ENCODE measurements around the gene H3-3A. TPM values are rescaled to one million over a fixed set of nuclear protein-coding genes. Genes with fewer than 3 reads are reported as not detected.

H3-3A gene
- total RNA-seq, 4 donors from 2014 or later, result 319 to 384 (median 350) TPM

GRCh38 chr1:226117330-226117729 is 54.8 kb downstream of the H3-3A start:
- no peaks in the 10 kb centered on the region for H3K36me3 ChIP-seq
- no peak overlapping the region for H3K27ac ChIP-seq (replicated peaks in 1 of 4)
- intact Hi-C loops (cut with DNase I), result no loop called here
- no peak for DNase-seq (ENCODE audit: extremely low spot score)
- peaks cover 0 to 16% (median 10%) of the 10 kb centered on the region in 4 donors for H3K4me1 ChIP-seq
- no peaks in the 10 kb centered on the region for H3K27me3 ChIP-seq
- TF ChIP-seq POLR2A (IDR thresholded peaks at IDR 0.05; ENCODE audit: low read depth) (no peak), POLR2AphosphoS5 (IDR thresholded peaks at IDR 0.05) (no peak), EP300 (IDR thresholded peaks at IDR 0.05) (no peak), CTCF (IDR thresholded peaks at IDR 0.05) (no peak)
- 84% methylated on average over 6 of the region's 6 CpGs for WGBS
- H3K9me3 ChIP-seq, result no peaks in the 10 kb centered on the region
- H3K4me3 ChIP-seq, result no peak overlapping the region

DNA sequence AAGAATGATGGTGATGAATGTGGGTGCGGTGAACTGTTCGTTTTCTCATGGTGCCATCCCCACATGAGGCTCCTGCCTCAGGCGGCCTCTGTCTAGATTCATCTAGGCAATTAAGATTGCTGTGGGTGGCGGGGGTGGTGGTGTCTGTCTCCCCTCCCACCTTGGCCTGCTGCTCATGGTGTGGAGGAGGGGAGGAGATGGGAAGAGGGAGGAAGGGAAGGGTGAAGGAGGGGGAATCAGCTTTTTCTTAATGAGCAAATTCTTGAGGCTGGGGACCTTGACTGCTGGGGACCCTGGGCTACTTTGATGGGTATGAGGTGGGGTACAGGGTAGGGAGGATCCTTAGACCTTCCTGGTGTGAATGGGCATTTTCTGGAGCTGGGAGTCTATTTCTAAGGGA is 55.8 kb downstream of the H3-3A start:
- no peaks in the 10 kb centered on the region for H3K27me3 ChIP-seq
- 94% methylated on average over 4 of the region's 4 CpGs for WGBS
- no peaks in the 10 kb centered on the region for H3K9me3 ChIP-seq
- DNase-seq (ENCODE audit: extremely low spot score), result no peak
- no peak overlapping the region for H3K4me3 ChIP-seq
- no peak overlapping the region for H3K27ac ChIP-seq (replicated peaks in 1 of 4)
- no peak for TF ChIP-seq EP300 (IDR thresholded peaks at IDR 0.05)
- TF ChIP-seq CTCF (IDR thresholded peaks at IDR 0.05), result no peak
- no peak for TF ChIP-seq POLR2A (IDR thresholded peaks at IDR 0.05; ENCODE audit: low read depth)
- TF ChIP-seq POLR2AphosphoS5 (IDR thresholded peaks at IDR 0.05), result no peak
- intact Hi-C loops (cut with DNase I), result no loop called here
- H3K4me1 ChIP-seq, result peaks cover 0 to 24% (median 18%) of the 10 kb centered on the region in 4 donors
- H3K36me3 ChIP-seq, result no peaks in the 10 kb centered on the region

GRCh38 chr1:226119169-226119568 is 56.7 kb downstream of the H3-3A start:
- Histone ChIP-seq H3K9me3 (no peaks in the 10 kb centered on the region), H3K27ac (replicated peaks in 1 of 4) (no peak overlapping the region), H3K4me1 (peaks cover 0 to 24% (median 18%) of the 10 kb centered on the region in 4 donors), H3K27me3 (no peaks in the 10 kb centered on the region), H3K36me3 (no peaks in the 10 kb centered on the region), H3K4me3 (no peak overlapping the region)
- intact Hi-C loops (cut with DNase I), result no loop called here
- TF ChIP-seq POLR2A (IDR thresholded peaks at IDR 0.05; ENCODE audit: low read depth) (no peak), POLR2AphosphoS5 (IDR thresholded peaks at IDR 0.05) (no peak), CTCF (IDR thresholded peaks at IDR 0.05) (no peak)
- DNase-seq (ENCODE audit: extremely low spot score), result no peak
- 89% methylated on average over 6 of the region's 6 CpGs for WGBS

DNA sequence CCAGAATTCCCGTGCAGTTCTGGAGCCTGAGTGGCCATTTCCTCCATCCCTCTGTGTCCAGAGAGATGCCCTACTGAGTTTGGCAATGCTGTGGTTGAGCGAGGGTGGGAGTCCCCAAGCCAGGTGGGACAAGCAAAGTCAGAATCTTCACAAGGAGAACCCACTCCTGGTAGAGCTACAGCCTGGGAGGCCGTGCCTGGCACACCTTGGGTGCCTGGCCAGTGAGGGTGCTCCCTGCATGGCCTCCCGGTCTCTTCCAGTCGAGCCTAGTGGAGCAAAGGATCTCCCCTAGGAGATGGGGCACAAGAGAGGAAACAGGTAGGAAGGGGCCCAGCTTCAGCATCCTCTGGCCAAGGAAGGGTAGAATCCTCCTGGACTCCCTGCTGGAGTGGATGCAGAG is 57.9 kb downstream of the H3-3A start:
- no peak overlapping the region for H3K4me3 ChIP-seq
- DNase-seq (ENCODE audit: extremely low spot score), result no peak
- H3K27me3 ChIP-seq, result no peaks in the 10 kb centered on the region
- H3K9me3 ChIP-seq, result no peaks in the 10 kb centered on the region
- peaks cover 0 to 31% (median 20%) of the 10 kb centered on the region in 4 donors for H3K4me1 ChIP-seq
- H3K27ac ChIP-seq (replicated peaks in 1 of 4), result no peak overlapping the region
- H3K36me3 ChIP-seq, result no peaks in the 10 kb centered on the region
- no peak for TF ChIP-seq POLR2AphosphoS5 (IDR thresholded peaks at IDR 0.05)
- TF ChIP-seq EP300 (IDR thresholded peaks at IDR 0.05), result no peak
- TF ChIP-seq CTCF (IDR thresholded peaks at IDR 0.05), result no peak
- no peak for TF ChIP-seq POLR2A (IDR thresholded peaks at IDR 0.05; ENCODE audit: low read depth)
- intact Hi-C loops (cut with DNase I), result loop anchor here (5.0 kb wide), 2 partner anchors 38 to 123 kb away; partner anchors contain the start of gene SDE2
- 90% methylated on average over 3 of the region's 5 CpGs for WGBS

DNA sequence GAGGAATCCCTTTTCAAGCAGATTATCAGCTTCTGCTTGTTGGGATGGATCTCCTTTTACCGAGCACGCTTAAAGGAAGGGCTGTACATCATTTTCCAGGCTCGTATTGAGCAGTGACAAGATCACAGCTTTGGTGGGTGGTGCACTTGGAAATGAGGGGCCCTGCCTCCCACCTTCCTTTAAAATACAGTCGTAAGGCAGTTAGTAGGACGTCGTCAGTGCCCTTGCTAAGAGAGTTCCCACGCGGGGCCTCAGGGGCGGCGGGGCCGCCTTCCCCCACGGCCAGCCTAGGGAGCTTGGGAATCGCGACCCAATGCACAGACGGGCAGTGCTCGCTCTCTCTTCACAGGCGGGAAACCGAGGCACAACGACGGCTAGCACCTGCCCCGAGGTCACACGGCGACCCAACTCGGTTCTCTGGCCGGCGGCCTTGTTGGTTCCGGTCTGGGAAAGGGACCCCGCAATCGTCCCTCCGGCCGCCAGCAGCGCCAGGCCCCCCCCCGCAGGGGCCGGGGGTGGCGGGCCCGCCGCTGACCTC is 58.6 kb downstream of the H3-3A start:
- peaks cover 0 to 31% (median 20%) of the 10 kb centered on the region in 4 donors for H3K4me1 ChIP-seq
- peak overlapping the region; percentile 13 to 82 (median 64) for H3K27ac ChIP-seq (replicated peaks in 1 of 4)
- TF ChIP-seq POLR2AphosphoS5 (IDR thresholded peaks at IDR 0.05) (no peak), EP300 (IDR thresholded peaks at IDR 0.05) (no peak), POLR2A (IDR thresholded peaks at IDR 0.05; ENCODE audit: low read depth) (no peak), CTCF (IDR thresholded peaks at IDR 0.05) (no peak)
- H3K36me3 ChIP-seq, result no peaks in the 10 kb centered on the region
- intact Hi-C loops (cut with DNase I), result loop anchor here (1.0 to 5.0 kb wide), 3 partner anchors 39 to 124 kb away; partner anchors contain the start of gene SDE2
- 26% methylated on average over 32 of the region's 37 CpGs for WGBS
- DNase-seq (ENCODE audit: extremely low spot score), result no peak
- peak overlapping the region; percentile 68 to 82 (median 74) for H3K4me3 ChIP-seq
- H3K9me3 ChIP-seq, result no peaks in the 10 kb centered on the region
- H3K27me3 ChIP-seq, result no peaks in the 10 kb centered on the region

Measured in esophagus muscularis mucosa (tissue), 4 donors.